Kidney (tissue), 14 donors: ENCODE measurements around the gene ASB1. TPM values are rescaled to one million over a fixed set of nuclear protein-coding genes. Genes with fewer than 3 reads are reported as not detected.

Experiments used
- DNase-seq, 5 donors: peaks; one replicate each; pipeline ENCODE4 v3.0.0-alpha.2; 2013 to 2020
- FAIRE-seq: peaks from 2 replicates; lab custom pipeline; 2012; peaks lifted over from hg19 to GRCh38; lab: Jason Lieb, UNC
- H3K27ac ChIP-seq, 2 donors: one replicate each; pipeline ENCODE4 v1.7.0; 2013; ENCODE audit warnings: low read depth in 2 of 2, low read length in 2 of 2, inconsistent platforms in 1 of 2
- H3K27me3 ChIP-seq: one replicate; pipeline ENCODE4 v1.7.1; 2013; ENCODE audit warnings: low read length, inconsistent platforms; ENCODE audit not compliant: control insufficient read depth, insufficient read depth
- H3K36me3 ChIP-seq, 3 donors: one replicate each; pipeline versions ENCODE4 v1.7.0 to v1.7.1; 2013; ENCODE audit warnings: low read length in 3 of 3, control low read depth in 1 of 3, inconsistent platforms in 1 of 3; ENCODE audit not compliant: insufficient read depth in 3 of 3, control insufficient read depth in 2 of 3
- H3K4me1 ChIP-seq, 3 donors: one replicate each; pipeline versions ENCODE4 v1.7.0 to v1.7.1; 2013; ENCODE audit warnings: low read length in 3 of 3, inconsistent platforms in 1 of 3, low read depth in 1 of 3; ENCODE audit not compliant: control insufficient read depth in 2 of 3, insufficient read depth in 2 of 3
- H3K4me3 ChIP-seq, 3 donors: one replicate each; pipeline versions ENCODE4 v1.7.0 to v1.8.1; 2013; ENCODE audit warnings: low read length in 3 of 3, control low read depth in 1 of 3, inconsistent platforms in 1 of 3
- H3K9ac ChIP-seq, 3 donors: one replicate each; pipeline versions ENCODE4 v1.7.0 to v1.7.1; 2013; ENCODE audit warnings: low read length in 3 of 3, control low read depth in 1 of 3, inconsistent platforms in 1 of 3
- H3K9me3 ChIP-seq, 3 donors: one replicate each; pipeline versions ENCODE4 v1.7.0 to v1.7.1; 2013; ENCODE audit warnings: low read length in 3 of 3, control low read depth in 1 of 3, inconsistent platforms in 1 of 3; ENCODE audit not compliant: control insufficient read depth in 2 of 3, insufficient read depth in 1 of 3
- intact Hi-C: fragments of 100-400 bp; cut with DNase I; formaldehyde crosslinking; loops from one replicate; pipeline ENCODE4 v1.11.1; 2022
- polyA plus RNA-seq: library from polyadenylated mRNA; stranded (reverse); fragments of 350-450 nt; fragmentation: Illumina TruSeq; extraction: RNeasy Lipid Tissue Mini Kit (QIAGEN cat#74804); gene quantifications from one replicate; pipeline ENCODE4 v1.2.3, GENCODE V29; 2014; ENCODE audit warnings: low read depth, low replicate concordance; ENCODE audit not compliant: insufficient read depth
- total RNA-seq: library from RNA; stranded (reverse); fragmentation: NEBNext Ultra II Directional; extraction: Animal tissue kit (Norgen Biotek cat#: 25700); gene quantifications from one replicate; pipeline ENCODE4 v1.2.1, GENCODE V29; 2021
- TF ChIP-seq, protein P1 (sequence below): IDR thresholded peaks from 3 replicates; pipeline ENCODE4 v1.5.1; 2012; ENCODE audit warnings: mild to moderate bottlenecking, moderate library complexity, borderline replicate concordance; ENCODE audit not compliant: insufficient read depth; ENCODE audit errors: extremely low read depth
- donor health status: control.
- donor health status: control.
- donor health status: control.
- donor health status: control.
- donor health status: control.
- donor health status: DM: yes; HTN: yes; CAD: no.
- donor health status: Normal renal cell carcinoma (clear cell type).

ASB1 gene
- total and polyA plus RNA-seq, 2 donors from 2014 or later: 28.1 to 29.4 TPM

GRCh38 chr2:238495422-238495821, 68.7 kb downstream of the ASB1 start:
- Histone ChIP-seq H3K36me3 (no peaks in the 10 kb centered on the region), H3K27ac (no peak overlapping the region), H3K4me1 (no peaks in the 10 kb centered on the region), H3K9me3 (no peaks in the 10 kb centered on the region), H3K9ac (no peak overlapping the region), H3K4me3 (no peak overlapping the region), H3K27me3 (no peaks in the 10 kb centered on the region)
- FAIRE-seq (no peak), DNase-seq (peak in 1 of 5 donors; percentile 4)
- TF ChIP-seq, protein P1, sequence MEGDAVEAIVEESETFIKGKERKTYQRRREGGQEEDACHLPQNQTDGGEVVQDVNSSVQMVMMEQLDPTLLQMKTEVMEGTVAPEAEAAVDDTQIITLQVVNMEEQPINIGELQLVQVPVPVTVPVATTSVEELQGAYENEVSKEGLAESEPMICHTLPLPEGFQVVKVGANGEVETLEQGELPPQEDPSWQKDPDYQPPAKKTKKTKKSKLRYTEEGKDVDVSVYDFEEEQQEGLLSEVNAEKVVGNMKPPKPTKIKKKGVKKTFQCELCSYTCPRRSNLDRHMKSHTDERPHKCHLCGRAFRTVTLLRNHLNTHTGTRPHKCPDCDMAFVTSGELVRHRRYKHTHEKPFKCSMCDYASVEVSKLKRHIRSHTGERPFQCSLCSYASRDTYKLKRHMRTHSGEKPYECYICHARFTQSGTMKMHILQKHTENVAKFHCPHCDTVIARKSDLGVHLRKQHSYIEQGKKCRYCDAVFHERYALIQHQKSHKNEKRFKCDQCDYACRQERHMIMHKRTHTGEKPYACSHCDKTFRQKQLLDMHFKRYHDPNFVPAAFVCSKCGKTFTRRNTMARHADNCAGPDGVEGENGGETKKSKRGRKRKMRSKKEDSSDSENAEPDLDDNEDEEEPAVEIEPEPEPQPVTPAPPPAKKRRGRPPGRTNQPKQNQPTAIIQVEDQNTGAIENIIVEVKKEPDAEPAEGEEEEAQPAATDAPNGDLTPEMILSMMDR: no peak
- intact Hi-C loops: no loop called here

- no peaks in the 10 kb centered on the region for H3K9me3 ChIP-seq
- DNase-seq (peak in 1 of 5 donors; percentile 21), FAIRE-seq (no peak)
- TF ChIP-seq, protein P1: no peak
- H3K27ac ChIP-seq: no peak overlapping the region
- H3K4me1 ChIP-seq: no peaks in the 10 kb centered on the region
- H3K36me3 ChIP-seq: no peaks in the 10 kb centered on the region
- intact Hi-C loops: no loop called here
- H3K9ac ChIP-seq: no peak overlapping the region
- H3K27me3 ChIP-seq: no peaks in the 10 kb centered on the region
- no peak overlapping the region for H3K4me3 ChIP-seq
These were observed 70.3 kb downstream of the ASB1 start for GRCh38 chr2:238496756-238497609.

DNA sequence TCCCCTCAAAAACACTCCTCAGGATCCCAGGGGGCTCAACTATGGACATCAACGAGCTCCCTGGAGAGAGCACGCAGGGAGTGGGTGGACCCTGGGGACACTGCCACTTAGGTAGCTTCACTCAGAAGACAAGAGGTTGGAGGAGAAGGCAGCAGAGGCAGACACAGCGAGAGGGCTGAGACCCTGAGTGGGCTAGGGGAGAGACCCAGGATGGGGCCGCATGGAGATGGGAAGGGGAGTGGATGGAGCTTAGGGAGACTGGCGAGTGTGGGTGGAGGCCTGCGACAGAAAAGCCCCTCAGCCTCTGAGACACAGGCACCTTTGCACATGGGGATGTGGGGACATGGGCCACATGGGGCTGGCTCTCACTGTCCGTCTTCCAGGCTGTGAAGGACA, 70.9 kb downstream of the ASB1 start:
- Histone ChIP-seq H3K27ac (no peak overlapping the region), H3K9ac (no peak overlapping the region), H3K36me3 (no peaks in the 10 kb centered on the region), H3K4me3 (no peak overlapping the region), H3K4me1 (peaks cover 0 to 2% (median 0%) of the 10 kb centered on the region in 3 donors), H3K27me3 (no peaks in the 10 kb centered on the region), H3K9me3 (no peaks in the 10 kb centered on the region)
- intact Hi-C loops: no loop called here
- FAIRE-seq: no peak
- TF ChIP-seq, protein P1: no peak
- peak in 1 of 5 donors; percentile 7 for DNase-seq
